ENCODE data around the gene COL5A1.

Gene COL5A1

DNA sequence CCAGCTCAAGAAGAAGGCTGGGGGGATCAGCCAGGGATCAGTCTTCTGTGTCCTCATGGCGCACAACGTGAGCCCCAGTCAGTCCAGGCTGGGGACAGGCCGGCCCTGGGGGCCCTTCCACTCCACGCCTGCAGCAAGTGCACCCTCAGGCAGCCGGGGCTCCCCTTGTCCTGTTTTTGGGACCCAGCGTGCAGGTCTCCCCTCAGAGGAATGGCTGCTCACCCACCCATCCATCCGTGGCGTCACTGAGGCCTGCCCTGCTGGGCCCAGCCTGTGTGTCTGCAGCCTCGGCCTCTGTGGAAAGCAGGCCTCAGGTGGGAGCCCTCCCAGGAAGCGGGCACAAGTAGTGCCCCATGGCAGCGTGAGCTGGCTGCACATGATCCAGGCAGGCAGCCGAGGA is 186.4 kb downstream of the COL5A1 start:
- POLR2A ChIA-PET: no interaction called here
- TF ChIP-seq, protein P1, sequence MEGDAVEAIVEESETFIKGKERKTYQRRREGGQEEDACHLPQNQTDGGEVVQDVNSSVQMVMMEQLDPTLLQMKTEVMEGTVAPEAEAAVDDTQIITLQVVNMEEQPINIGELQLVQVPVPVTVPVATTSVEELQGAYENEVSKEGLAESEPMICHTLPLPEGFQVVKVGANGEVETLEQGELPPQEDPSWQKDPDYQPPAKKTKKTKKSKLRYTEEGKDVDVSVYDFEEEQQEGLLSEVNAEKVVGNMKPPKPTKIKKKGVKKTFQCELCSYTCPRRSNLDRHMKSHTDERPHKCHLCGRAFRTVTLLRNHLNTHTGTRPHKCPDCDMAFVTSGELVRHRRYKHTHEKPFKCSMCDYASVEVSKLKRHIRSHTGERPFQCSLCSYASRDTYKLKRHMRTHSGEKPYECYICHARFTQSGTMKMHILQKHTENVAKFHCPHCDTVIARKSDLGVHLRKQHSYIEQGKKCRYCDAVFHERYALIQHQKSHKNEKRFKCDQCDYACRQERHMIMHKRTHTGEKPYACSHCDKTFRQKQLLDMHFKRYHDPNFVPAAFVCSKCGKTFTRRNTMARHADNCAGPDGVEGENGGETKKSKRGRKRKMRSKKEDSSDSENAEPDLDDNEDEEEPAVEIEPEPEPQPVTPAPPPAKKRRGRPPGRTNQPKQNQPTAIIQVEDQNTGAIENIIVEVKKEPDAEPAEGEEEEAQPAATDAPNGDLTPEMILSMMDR (IDR thresholded peaks at IDR 0.05; ENCODE audit: control extremely low read depth, extremely low read depth, low read depth, missing control alignments): no peak
- CTCF ChIA-PET: no interaction called here
- DNase-seq (ENCODE audit: extremely low spot score): no peak

DNA sequence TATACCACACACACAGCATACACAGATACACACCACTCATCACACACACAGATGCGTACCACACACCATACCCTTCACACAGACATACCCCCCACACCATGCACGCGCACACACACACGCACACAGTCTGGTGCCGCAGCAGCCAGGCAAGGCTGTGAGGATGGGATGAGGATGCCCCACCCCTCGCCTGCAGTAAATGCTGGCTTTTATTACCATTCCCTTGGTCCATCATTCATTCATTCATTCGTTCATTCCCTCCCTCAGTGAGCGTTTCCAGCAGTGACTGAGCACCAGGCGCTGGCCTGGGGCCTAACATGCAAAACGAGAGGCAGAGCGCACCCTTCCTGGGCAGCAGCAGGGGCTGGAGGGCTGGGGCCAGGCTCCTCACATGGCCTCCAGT is 187.3 kb downstream of the COL5A1 start:
- no peak for DNase-seq (ENCODE audit: extremely low spot score)
- CTCF ChIA-PET: no interaction called here
- POLR2A ChIA-PET: no interaction called here
- TF ChIP-seq, protein P1 (IDR thresholded peaks at IDR 0.05; ENCODE audit: control extremely low read depth, extremely low read depth, low read depth, missing control alignments): no peak

DNA sequence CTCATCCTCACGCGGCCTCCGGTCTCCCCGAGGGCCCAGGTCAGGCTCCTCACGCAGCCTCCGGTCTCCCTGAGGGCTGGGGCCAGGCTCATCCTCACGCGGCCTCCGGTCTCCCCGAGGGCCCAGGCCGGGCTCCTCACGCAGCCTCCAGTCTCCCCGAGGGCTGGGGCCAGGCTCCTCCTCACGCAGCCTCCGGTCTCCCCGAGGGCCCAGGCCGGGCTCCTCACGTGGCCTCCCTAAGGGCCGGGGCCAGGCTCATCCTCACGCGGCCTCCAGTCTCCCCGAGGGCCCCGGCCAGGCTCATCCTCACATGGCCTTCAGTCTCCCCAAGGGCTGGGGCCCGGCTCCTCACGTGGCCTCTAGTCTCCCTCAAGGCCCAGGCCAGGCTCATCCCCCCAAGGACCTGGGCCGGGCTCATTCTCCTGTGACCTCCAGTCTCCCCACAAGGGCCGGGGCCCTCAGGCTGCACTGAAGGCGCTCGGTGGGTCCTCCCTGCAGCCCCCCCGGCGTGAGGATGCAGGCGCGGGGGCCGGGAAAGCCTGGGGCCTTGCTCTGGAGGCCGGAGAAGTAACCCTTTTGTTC is 187.8 kb downstream of the COL5A1 start:
- no peak for DNase-seq (ENCODE audit: extremely low spot score)
- POLR2A ChIA-PET: no interaction called here
- TF ChIP-seq, protein P1 (IDR thresholded peaks at IDR 0.05; ENCODE audit: control extremely low read depth, extremely low read depth, low read depth, missing control alignments): no peak
- CTCF ChIA-PET: no interaction called here

DNA sequence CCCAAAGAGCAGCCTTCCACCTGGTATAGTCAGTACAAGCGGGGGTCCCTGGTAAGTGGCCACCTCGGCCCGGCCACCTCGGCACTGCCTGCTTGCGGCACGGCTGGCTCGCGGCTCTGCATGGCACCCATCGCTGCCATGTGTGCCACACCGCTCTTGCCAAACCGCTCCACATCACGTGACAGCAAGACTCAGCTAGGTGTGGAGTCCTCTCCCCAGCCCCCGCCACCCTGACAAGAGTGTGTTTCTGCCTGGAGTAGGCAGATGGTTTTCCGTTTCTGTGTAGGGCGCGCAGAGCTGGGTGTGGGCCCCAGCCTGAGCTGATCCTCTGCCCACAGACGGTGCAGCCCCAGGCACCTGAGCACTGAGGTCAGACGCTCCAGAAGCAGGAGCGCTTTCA is 188.5 kb downstream of the COL5A1 start:
- DNase-seq (ENCODE audit: extremely low spot score): no peak
- ChIA-PET CTCF (no interaction called here), POLR2A (no interaction called here)
- TF ChIP-seq, protein P1 (IDR thresholded peaks at IDR 0.05; ENCODE audit: control extremely low read depth, extremely low read depth, low read depth, missing control alignments): no peak

DNA sequence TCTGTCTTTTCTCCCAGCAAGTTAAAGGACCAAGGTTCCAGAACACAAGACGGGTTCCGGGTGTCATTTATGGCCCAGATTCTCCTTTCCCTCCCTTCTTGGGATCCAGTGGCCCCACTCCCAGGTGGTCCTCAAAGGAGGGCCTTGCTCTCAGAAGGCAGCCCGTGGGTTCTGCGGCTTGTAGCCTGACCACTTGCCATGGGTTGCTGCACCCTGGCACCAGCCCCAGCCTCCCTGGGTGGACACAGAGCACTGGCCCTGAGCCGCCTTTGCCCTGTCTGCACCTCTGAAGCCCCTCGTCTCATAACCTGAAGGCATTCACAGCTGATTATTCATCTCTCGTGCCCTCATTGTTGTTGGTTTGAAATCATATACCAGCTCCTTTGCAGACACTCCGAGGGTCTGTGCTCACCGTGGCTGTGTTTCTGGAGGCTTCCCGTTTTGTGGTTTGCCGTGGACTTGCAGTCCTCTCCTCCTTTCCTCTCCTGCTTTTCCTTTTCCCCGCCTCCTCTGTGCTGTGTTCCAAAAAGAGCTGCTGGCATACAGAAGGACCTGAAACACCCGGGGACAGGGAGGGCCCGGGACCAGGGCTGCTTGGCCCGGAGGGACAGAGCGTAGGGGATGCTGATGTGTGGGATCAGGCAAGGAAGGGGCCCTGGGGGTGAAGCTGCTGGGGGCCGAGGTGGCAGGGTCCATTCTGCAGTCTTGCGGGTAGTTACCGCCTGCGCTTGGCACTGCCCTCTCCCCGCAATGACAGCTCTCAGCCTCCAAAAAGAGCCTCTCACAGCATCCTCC is 189.5 kb downstream of the COL5A1 start:
- TF ChIP-seq, protein P1 (IDR thresholded peaks at IDR 0.05; ENCODE audit: control extremely low read depth, extremely low read depth, low read depth, missing control alignments): no peak
- POLR2A ChIA-PET: no interaction called here
- DNase-seq (ENCODE audit: extremely low spot score): no peak
- CTCF ChIA-PET: no interaction called here

DNA sequence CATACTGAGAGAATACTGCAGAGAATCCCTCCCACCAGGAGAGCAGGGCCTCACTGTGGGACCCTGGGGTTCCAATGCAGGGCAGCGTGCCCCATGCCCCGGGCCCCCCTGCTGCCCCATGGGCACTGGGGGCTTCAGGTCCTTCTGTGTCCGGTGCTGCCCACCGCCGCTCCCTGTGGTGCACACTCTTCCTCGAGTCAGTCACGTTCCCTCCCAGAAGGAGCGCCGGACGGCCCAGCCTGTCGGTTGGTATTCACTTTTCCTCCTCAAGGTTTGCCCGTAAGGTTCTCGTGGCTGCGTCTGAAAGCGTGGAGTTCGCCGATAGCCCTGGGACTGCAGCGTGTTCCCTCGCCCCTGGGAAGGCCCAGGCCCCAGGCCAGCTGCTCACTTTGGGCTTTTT is 190.9 kb downstream of the COL5A1 start:
- TF ChIP-seq, protein P1 (IDR thresholded peaks at IDR 0.05; ENCODE audit: control extremely low read depth, extremely low read depth, low read depth, missing control alignments): no peak
- no peak for DNase-seq (ENCODE audit: extremely low spot score)
- CTCF ChIA-PET: no interaction called here
- POLR2A ChIA-PET: no interaction called here
